A549 (cell line): ENCODE results near the gene KIFBP.
"Not testable (repeated sequence)": the region's sequence is repeated elsewhere in the genome, so short reads cannot be mapped to it uniquely, and the experiment has no call there.

Experiments used
- CTCF ChIP-seq: fragments of >200 bp; sonication (Bioruptor Twin); formaldehyde crosslinking; IDR thresholded peaks from 3 replicates; pipeline ENCODE4 v1.5.1; 2016
- EP300 ChIP-seq, 2 experiments: fragments of >200 bp; sonication (Bioruptor Twin); formaldehyde crosslinking; IDR thresholded peaks; 2 replicates in 1 of 2; 3 replicates in 1 of 2; pipeline ENCODE4 v1.6.1; 2016 to 2017
- MYC ChIP-seq: IDR thresholded peaks from 2 replicates; pipeline ENCODE4 v1.6.1; 2012; ENCODE audit warnings: mild to moderate bottlenecking, inconsistent platforms, low read length, improper control_type of control experiment, borderline replicate concordance
- RFX5 ChIP-seq: fragments of 450-650 bp; IDR thresholded peaks from 2 replicates; pipeline ENCODE4 v1.7.1; 2014; ENCODE audit warnings: antibody characterized with exemption, mild to moderate bottlenecking, moderate library complexity
- SMC3 ChIP-seq: fragments of >200 bp; sonication (Bioruptor Twin); formaldehyde crosslinking; IDR thresholded peaks from 3 replicates; pipeline ENCODE4 v1.6.1; 2018; ENCODE audit warnings: inconsistent platforms
- SREBF2 ChIP-seq: fragments of 450-650 bp; IDR thresholded peaks from 2 replicates; pipeline ENCODE4 v1.6.1; 2014; ENCODE audit warnings: mild to moderate bottlenecking, moderate library complexity
- TF ChIP-seq, protein P1 (sequence below): IDR thresholded peaks from 2 replicates; pipeline ENCODE4 v1.6.1; 2012

DNA sequence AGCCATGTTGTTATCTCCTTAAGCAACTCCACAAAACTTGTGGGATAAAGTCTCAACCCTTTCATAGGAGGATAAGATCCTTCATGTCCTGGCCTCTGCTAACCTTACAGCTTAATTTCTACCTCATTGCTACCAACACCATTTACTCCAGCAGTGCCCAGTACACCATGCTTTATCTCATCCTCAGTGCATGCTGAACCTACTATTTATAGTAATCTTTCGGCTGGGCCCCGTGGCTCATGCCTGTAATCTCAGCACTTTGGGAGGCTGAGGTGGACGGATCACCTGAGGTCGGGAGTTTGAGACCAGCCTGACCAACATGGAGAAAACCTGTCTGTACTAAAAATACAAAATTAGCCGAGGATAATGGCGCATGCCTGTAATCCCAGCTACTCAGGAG lies 8.9 kb upstream of the KIFBP start:
- not testable (repeated sequence) for TF ChIP-seq CTCF; EP300 (IDR thresholded peaks at IDR 0.05); SREBF2; SMC3; MYC; RFX5
- TF ChIP-seq, protein P1, sequence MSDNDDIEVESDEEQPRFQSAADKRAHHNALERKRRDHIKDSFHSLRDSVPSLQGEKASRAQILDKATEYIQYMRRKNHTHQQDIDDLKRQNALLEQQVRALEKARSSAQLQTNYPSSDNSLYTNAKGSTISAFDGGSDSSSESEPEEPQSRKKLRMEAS: not testable (repeated sequence)
